ENCODE measurements around the gene JUN. TPM values are rescaled to one million over a fixed set of nuclear protein-coding genes. Genes with fewer than 3 reads are reported as not detected.

Gene JUN
- total RNA-seq, 1 experiment from 2014 or later = 89.3 TPM

DNA sequence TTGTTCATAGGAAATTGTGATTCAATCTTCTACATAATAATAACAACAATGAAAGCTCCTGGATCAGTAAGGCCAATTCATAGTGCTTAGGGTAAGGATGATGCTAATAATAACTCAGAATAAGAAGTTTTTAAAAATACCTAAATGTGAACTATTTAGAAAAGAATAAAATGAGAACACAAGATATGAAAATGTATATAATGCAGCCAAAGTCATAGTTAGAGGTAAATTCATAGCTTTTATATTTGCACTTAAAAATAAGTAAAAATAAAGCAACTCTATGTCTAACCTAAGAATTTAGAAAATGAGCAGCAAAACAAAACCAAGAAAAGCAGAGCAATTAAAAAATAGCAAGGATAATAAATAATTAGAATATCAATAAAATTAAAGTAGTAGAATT lies 43.5 kb upstream of the JUN start:
- TF ChIP-seq, protein P1, sequence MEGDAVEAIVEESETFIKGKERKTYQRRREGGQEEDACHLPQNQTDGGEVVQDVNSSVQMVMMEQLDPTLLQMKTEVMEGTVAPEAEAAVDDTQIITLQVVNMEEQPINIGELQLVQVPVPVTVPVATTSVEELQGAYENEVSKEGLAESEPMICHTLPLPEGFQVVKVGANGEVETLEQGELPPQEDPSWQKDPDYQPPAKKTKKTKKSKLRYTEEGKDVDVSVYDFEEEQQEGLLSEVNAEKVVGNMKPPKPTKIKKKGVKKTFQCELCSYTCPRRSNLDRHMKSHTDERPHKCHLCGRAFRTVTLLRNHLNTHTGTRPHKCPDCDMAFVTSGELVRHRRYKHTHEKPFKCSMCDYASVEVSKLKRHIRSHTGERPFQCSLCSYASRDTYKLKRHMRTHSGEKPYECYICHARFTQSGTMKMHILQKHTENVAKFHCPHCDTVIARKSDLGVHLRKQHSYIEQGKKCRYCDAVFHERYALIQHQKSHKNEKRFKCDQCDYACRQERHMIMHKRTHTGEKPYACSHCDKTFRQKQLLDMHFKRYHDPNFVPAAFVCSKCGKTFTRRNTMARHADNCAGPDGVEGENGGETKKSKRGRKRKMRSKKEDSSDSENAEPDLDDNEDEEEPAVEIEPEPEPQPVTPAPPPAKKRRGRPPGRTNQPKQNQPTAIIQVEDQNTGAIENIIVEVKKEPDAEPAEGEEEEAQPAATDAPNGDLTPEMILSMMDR (IDR thresholded peaks at IDR 0.05; ENCODE audit: unreplicated experiment) = no peak
- Mint-ChIP-seq H3K27ac (ENCODE audit: unreplicated experiment) (no peak overlapping the region), H3K9me3 (ENCODE audit: low read depth, unreplicated experiment) (peaks cover 3% of the 10 kb centered on the region), H3K4me3 (ENCODE audit: low read depth, unreplicated experiment) (no peak overlapping the region), H3K36me3 (ENCODE audit: insufficient read depth, unreplicated experiment) (peaks cover 5% of the 10 kb centered on the region), H3K4me1 (ENCODE audit: low read depth, unreplicated experiment) (peaks cover 32% of the 10 kb centered on the region), H3K27me3 (ENCODE audit: unreplicated experiment) (no peaks in the 10 kb centered on the region)
- DNase-seq = no peak
- no TSS peak for BruUV-seq (replicated peaks)
- CTCF ChIA-PET = no interaction called here
- intact Hi-C loops (cut with micrococcal nuclease; ENCODE audit: unreplicated experiment) = no loop called here

DNA sequence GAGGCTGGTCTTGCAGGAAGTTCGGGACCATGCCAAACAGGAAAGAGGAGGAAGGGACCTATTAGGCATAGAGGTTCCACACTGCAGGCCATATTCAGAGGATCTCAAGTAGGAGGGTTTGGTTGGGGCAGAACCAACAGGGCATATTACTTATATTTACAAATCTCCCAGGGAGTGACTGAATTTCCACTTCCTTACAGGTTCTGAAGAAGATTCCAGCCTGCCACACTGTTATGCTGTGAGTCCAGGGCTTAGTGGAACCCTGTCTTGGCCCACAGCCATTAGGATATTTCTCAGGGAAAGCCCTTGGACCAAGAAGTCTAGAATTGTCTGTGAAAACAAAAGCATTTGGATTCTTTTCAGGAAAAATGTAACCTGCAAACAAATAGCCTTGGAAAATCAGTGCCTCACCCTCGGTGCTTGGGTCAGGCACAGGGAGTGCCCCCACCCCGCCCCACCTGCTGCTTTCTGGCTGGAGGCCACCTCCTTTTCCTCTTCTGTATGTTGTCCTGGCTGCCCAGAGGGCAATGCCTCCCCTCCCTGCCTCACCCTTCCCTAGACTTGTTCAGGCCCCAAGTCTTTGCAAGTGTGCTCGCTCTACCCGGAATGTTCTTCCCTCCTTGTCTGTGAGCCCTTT lies 41.0 kb upstream of the JUN start:
- TF ChIP-seq, protein P1 (IDR thresholded peaks at IDR 0.05; ENCODE audit: unreplicated experiment) = no peak

DNA sequence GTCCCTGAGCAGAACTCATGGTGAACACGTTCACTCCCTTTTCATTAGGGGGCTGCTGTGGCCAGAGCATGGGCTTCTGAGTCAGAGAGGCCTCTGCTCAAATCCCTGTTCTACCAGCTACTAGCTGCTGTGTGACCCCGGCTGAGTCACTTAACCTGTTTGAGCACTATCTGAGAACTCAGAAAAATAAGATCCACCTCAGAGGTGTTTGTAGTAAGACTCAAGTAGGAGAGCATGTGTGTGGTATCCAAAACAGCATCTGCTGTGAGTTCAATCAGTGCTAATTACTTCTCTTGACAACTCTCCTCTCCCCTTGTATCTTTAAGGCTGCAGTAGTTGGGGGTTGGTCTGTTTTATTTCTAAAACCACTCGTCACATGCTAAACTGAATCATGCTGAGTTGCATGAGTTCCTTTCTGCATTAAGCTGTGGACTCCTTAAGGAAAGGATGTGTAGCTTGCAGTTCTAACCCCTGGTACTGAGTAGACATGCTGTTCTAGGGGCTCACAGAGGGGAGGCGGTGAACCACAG lies 39.7 kb upstream of the JUN start:
- Mint-ChIP-seq H3K36me3 (ENCODE audit: insufficient read depth, unreplicated experiment) (peaks cover 5% of the 10 kb centered on the region), H3K4me1 (ENCODE audit: low read depth, unreplicated experiment) (peaks cover 33% of the 10 kb centered on the region), H3K27ac (ENCODE audit: unreplicated experiment) (peak overlapping the region; percentile 35), H3K27me3 (ENCODE audit: unreplicated experiment) (no peaks in the 10 kb centered on the region), H3K9me3 (ENCODE audit: low read depth, unreplicated experiment) (peaks cover 2% of the 10 kb centered on the region), H3K4me3 (ENCODE audit: low read depth, unreplicated experiment) (no peak overlapping the region)
- no TSS peak for BruUV-seq (replicated peaks)
- intact Hi-C loops (cut with micrococcal nuclease; ENCODE audit: unreplicated experiment) = no loop called here
- CTCF ChIA-PET = interaction anchor here (1.8 kb wide), 1 partner anchor 25 kb away, joined by 5 read pairs; no protein-coding TSS in a partner anchor
- DNase-seq = peak; percentile 66
- TF ChIP-seq, protein P1 (IDR thresholded peaks at IDR 0.05; ENCODE audit: unreplicated experiment) = no peak

More for the DNA sequence above, 41.0 kb upstream of the JUN start:
- H3K9me3 Mint-ChIP-seq (ENCODE audit: low read depth, unreplicated experiment) = peaks cover 3% of the 10 kb centered on the region
- H3K4me1 Mint-ChIP-seq (ENCODE audit: low read depth, unreplicated experiment) = peaks cover 33% of the 10 kb centered on the region
- no TSS peak for BruUV-seq (replicated peaks)
- intact Hi-C loops (cut with micrococcal nuclease; ENCODE audit: unreplicated experiment) = no loop called here
- H3K36me3 Mint-ChIP-seq (ENCODE audit: insufficient read depth, unreplicated experiment) = peaks cover 5% of the 10 kb centered on the region
- no peak overlapping the region for H3K27ac Mint-ChIP-seq (ENCODE audit: unreplicated experiment)
- CTCF ChIA-PET = no interaction called here
- H3K4me3 Mint-ChIP-seq (ENCODE audit: low read depth, unreplicated experiment) = no peak overlapping the region
- no peaks in the 10 kb centered on the region for H3K27me3 Mint-ChIP-seq (ENCODE audit: unreplicated experiment)
- peak; percentile 52 for DNase-seq

DNA sequence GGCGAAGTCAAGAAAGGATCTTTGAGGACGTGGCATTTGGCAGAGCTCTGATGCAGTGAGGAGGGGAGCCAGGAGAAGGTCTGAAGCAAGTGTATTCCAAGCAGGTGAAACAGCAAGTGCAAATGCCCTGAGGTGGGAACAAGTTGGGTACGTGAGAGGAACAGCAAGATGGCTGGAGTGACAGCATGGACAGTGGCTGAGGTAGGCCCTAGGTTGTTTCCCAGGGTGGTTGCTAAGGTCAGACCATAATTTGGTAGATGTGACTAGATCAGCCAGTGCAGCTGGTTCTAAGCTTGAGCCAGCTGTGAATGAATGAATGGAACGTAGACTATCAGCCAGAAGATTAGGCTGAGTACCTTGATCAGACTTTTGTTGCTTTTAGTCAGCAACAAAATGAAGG lies 37.5 kb upstream of the JUN start:
- BruUV-seq (replicated peaks) = no TSS peak
- Mint-ChIP-seq H3K27me3 (ENCODE audit: unreplicated experiment) (no peaks in the 10 kb centered on the region), H3K4me3 (ENCODE audit: low read depth, unreplicated experiment) (no peak overlapping the region), H3K4me1 (ENCODE audit: low read depth, unreplicated experiment) (peaks cover 48% of the 10 kb centered on the region), H3K36me3 (ENCODE audit: insufficient read depth, unreplicated experiment) (peaks cover 10% of the 10 kb centered on the region), H3K9me3 (ENCODE audit: low read depth, unreplicated experiment) (no peaks in the 10 kb centered on the region), H3K27ac (ENCODE audit: unreplicated experiment) (no peak overlapping the region)
- CTCF ChIA-PET = interaction anchor here (0.7 to 1.0 kb wide), 2 partner anchors 43 to 1462 kb away, joined by 3 read pairs; no protein-coding TSS in a partner anchor
- intact Hi-C loops (cut with micrococcal nuclease; ENCODE audit: unreplicated experiment) = no loop called here
- TF ChIP-seq, protein P1 (IDR thresholded peaks at IDR 0.05; ENCODE audit: unreplicated experiment) = no peak
- no peak for DNase-seq
